Stimulated activated CD8-positive, alpha-beta memory T cell treated with anti-CD3 and anti-CD28 coated beads, Interleukin-15, amount 100 ng/mL, for 48 hours (primary cell): ENCODE data around the gene BTRC.
A peak's percentile ranks its signal among the peaks of the same experiment; 100 is the strongest.
"Not testable (repeated sequence)": the region's sequence is repeated elsewhere in the genome, so short reads cannot be mapped to it uniquely, and the experiment has no call there.

Experiments
- DNase-seq, 2 donors: peaks; one replicate each; pipeline ENCODE4 v3.0.0-alpha.2; 2020; ENCODE audit warnings: low read depth in 2 of 2

Gene BTRC

DNA sequence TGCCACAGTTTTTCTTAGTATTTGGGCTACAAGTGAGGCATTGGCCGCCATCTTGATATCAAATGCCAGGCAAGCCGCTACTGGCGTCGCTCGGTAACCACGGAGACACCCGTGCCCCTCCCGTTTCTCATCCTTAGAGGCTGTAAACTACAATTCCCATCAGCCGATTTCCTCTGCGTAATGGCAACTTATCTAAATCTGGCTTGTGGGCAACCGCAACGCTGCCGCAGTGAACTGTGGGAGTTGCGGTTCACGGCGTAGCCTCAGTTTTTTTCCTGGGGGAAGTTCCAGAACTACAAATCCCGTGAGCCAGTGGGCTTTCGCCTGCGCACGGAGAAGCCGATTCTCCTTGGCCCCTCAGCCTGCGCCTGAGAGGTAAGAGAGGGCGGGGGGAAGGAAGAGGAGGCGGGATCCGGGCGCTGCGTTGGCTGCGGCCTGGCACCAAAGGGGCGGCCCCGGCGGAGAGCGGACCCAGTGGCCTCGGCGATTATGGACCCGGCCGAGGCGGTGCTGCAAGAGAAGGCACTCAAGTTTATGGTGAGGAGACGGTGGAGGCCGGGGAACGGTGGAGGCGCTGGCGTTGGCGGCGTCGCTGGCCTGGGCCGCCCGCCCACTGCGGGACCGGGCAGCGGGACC lies at the start of gene BTRC:
Gene BTRC (plus strand): TSS at position 474 of the 636 bp plus-strand sequence. CDS start 16 bp downstream, at position 490.
- peak; percentile 92 to 94 for DNase-seq

DNA sequence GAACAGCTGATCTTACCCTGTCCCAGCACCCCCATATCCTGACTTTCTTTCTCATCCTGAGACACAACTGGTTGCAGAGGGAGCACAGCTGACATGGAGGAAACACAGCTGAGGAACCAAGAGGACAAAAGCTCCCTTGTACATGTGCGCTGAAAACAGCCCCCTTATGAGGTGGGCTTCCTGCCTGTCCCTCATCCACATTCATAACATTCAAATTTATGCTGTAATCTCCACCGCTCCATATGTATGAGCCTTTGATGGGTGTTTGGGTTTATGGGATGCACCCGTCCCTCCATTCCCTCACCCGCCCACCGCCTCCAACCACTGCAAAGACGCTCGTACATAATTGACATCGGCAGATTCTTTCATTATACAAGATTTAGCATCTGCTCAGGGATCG lies 49.6 kb upstream of the BTRC start:
- DNase-seq: no peak

DNA sequence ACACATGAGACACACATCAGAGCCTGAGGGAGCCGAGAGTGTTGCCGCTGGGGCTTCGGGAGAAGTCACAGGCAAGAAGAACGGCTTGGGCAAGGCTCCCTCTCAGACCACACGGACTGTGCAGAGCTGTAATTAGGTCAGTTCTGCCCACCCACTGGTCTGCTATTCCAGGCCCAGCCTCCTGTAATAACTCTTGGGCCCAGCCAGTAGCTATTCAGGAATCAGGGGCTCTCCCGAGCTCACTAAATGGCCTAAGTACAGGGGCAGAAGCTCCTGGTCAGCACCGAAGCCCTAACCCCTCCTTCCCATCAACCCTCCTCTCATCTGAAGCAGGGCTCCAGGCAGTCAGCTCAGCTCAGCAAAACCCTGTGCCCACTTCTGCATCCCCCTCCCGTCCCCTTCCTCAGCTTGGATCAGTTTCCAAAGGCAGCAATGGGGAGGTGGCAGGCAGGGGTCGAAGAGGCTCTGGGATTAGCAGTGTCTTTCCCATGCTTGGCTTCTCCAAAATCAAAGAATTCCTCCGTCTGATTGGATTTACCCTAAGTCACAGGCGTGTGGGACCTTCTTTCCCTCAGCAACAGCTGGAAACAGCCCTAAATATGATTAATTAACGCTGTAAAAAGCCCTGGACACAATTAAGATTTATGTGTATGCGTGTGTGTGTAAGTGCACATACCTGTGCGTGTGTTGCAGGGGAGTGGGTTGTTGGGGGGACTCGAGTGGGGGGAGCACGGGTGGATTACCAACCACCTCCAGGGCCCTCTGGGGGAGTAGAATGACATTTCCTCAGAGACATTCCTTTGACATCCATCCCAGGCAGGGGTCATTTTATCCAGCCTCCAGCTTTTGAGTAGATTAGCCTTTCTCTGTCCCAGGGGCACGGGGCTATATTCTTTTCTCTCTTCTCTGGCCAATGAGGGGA lies 48.4 kb upstream of the BTRC start:
- DNase-seq: no peak

DNA sequence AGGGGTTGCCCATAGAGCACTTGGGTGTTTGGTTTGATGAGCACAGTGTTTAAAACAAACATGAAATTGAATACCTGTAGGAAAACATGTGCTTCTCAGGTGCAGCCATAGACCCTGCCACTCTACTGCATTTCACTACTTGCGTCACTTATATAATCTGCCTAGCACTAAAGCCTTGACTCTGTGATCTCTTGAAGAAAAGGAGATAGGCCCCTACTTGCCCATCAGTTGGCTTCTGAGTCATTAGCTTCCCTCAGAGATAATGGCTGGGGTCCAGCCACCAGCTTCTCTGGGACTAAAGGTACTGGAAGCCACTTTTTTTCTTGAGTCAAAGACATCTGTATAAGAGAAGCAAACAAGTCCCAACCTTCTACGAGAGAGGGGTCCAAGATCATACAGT lies 45.9 kb upstream of the BTRC start:
- no peak for DNase-seq

DNA sequence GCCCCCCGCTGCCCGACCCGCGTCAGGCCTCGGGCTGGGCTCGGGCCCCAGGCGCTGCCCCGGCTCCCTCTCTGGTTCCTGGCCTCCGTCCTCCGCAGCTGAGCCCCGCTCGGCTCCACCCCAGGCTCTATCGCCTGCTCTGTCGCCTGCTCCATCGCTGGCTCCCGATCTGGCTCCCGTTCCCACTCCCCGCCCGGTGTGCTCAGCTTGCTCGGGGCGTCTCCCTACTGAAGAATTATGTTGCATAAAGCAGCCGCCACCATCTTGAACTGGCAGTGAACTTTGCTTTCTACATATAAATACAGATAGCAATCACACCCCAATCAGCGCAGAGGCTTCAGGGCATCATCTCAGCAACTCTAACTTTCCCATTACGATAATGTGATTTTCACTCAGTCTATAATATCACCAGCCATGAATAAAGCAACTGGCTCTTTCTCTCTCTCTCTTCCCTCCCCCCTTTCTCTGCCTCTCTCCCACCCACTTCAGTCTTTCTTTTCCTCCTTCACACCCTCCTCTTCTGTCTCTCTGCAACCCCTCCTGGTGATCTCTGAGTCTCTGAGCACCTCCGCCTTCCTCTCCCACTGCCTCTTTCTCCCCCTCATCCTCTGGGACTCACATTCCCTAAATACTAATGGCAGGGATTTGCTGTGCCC lies 43.3 kb upstream of the BTRC start:
- no peak for DNase-seq

DNA sequence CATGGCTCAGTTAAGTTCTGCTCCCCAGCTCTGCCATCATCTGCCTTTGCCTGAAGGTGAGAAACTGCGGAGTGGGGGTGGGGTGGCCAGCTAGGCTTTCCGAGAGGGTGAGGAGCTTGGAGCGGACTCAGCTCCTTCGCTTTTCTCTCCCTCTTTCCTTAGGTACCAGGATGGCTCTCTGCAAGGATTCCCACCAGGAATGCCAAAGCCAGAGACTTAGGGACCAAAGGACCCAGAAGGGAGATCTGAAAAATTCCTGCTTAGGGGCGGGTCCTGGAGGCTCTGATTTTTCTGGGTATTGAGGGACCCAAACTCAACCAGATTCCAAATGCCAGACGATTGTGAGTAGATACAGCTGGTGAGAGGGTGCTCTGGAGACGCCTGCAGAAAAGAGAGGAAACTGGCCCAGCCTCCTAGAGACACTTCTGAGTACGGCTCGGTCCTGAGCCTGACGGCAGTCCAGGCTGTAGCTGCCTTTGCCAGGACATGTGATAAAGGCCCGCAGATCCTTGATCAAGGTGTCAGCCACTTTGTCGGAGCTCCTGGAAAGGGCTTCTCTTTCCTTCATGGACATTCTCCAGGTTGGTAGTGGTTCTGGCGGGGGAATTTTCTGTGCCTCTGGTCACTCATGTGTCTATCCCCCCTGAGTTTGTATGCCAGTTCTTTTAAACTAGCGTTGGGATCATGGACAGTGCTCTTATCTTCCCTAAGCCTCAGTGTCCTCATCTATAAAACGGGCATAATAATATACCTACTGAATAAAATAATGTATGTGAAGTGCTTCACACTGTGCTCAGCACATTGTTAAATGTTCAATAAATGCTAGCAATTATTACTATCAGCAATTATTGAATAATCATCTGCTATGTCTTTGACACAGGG lies 42.5 kb upstream of the BTRC start:
- DNase-seq: no peak

DNA sequence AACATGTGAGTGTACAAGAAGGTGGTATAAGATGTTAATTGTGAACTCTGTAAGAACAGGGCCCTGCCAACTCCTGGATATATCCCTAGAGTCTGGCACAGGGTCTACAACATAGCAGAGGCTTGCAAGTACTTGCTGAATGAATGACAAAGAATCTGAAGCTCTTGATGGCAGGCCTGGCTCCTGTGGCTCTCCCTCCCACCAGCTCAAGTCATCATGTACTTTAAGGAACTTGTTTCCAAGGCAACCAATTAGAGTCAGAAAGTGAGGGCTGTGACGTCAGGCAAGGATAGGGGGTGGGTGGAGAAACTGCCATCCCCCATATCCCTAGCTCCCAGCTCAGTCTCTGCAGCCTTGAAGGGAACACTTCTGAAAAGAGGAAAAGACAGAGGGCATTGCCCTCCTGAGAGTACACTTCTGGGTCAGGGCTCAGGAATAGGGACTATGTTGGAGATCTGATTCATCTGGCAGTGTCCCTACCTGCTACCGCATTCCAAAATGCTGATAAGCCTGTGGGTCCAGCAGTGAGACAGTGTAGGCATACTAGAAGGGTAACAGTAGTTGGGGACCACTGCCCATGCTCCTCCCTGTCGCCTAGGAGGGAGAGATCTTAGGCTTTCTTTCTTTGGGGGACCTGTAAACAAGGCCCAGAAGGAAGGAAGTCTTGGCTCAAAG lies 34.6 kb upstream of the BTRC start:
- no peak for DNase-seq

DNA sequence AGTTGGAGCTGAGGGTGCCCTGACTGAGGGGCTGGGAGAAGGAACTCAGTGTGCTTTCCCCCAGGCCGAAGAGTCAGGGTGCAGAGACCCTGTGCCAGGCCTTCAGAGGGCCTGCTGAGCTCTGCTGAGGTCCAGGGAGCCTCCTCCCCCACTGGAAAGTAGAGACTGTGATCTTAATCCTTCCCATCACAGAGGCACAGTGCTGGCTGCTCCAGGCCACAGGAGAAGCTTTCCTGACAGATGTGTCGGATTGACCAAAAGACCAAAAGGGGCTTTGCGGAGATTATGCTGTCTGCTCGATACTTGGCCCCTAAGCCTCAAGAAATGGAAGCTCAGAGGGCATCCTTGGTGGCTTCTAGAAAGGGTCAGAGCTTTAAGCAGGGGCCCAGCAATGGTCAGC lies 32.9 kb upstream of the BTRC start:
- no peak for DNase-seq

DNA sequence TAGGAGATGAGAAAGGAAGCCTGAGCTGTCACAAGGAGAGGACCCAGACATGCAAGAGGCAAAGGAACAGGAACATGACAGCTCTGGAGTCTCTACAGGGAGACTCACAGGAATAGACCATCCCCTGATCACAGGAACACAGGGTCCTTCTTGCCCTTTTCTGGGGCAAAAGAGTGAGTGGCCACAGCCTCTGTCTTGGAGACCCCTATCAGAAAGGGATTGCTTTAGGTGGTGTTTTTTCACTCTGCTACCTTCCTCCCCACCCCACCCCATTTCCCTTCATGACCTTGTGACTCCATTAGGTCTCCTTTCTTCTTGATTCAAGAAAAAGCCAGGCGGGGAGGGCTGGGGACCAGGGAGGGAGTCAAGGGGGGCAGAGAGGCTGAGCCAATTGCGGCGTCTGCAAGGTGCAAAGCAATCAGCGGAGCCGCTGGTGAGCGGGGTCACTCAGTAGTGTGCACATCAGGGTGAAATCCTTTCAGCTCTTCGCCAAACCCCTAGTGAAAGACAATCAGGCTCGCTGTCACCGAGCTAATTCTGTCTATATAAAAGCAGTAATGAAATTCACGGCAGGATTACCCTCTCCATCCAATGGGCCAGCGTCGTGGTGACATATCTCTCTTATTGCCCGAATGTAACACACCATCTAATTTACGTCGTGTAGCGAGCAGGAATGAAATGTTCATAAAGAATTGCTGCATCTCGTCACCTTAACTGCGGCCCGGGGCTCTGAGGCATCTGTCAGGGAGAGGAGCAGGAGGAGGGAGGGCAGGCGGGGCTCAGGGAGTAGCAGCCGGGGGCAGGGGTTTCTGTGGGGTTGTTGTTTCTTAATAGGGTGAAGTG lies 31.5 kb upstream of the BTRC start:
- no peak for DNase-seq

DNA sequence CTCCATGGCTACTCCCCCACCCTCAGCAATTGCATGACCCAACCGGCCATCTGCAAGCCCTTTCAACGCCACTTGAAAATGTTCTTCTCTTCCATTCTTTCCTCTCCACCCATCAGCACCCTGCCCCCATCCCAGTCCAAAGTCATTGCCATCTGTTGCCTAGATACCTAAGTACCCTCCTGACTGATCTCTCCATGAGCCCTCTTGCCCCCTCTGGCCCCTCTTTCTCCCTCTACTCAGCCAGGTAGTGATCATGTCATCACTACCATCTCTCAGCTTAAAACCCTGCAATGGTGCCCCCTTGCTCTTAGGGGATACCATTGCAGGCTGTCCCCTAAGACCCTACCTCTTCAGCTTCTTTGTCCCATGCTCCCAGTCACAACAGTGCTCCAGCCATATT lies 30.5 kb upstream of the BTRC start:
- no peak for DNase-seq

DNA sequence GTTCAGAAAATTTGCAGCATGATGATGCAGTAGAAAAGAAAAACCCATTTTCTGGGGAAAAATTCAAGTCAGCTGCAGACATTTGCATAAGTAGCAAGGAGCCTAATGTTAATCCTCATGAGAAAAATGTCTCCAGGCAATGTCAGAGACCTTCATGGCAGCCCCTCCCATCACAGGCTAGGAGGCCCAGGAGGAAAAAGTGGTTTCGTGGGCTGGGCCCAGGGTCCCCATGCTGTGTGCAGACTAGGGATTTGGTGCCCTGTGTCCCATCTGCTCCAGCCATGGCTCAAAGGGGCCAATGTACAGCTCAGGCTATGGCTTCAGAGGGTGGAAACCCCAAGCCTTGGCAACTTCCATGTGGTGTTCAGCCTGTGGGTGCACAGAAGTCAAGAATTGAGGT lies 26.5 kb upstream of the BTRC start:
- not testable (repeated sequence) for DNase-seq

DNA sequence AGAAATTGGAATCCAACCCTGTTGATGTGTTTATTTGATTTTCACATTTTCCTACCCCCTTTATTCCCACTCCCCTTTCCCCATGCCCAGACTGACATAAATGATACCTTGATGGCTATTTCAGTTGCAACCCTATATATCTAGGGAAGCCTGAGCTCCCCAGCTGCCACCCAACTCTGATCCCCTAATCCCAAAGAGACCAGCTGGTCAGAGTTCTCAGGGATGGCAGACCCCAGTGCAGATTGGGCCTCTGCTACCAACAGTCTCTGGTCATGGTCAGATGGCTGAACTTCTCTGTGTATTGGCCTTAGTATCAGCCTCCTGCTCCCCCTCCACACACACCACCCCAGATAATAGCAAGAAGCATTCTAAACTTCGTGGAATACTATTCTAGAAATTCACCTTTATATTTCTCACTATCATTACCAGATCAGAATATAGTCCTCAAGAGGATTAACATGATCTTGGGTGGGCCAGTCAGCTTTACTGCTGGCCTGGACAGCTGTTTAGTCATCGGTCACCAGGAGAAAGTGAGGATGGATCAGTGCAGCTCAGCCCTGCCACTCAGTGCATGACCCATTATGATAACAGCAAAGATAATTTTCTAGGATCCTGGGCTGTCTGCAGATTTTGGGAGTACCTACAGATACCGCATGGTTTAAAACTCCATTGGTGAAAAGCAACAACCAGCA lies 24.5 kb upstream of the BTRC start:
- no peak for DNase-seq

DNA sequence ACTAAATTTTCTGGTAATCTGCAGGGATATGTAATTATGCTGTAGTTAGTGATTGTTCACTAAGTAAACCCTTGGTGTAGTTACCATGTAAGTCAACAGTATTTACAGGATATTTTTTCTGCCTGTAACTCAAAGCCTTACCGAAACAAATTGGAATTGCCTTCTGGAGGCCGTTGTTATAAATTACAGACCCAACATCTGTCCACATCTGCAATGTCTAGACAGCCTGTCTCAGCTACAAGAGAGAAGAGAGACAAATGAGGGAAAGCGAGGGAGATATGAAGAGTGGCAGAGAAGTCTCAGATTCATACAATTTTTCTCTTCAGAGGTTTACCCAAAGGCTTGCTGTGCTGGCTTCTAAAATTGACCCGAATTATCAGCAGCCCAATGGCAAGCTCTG lies 23.7 kb upstream of the BTRC start:
- DNase-seq: no peak

DNA sequence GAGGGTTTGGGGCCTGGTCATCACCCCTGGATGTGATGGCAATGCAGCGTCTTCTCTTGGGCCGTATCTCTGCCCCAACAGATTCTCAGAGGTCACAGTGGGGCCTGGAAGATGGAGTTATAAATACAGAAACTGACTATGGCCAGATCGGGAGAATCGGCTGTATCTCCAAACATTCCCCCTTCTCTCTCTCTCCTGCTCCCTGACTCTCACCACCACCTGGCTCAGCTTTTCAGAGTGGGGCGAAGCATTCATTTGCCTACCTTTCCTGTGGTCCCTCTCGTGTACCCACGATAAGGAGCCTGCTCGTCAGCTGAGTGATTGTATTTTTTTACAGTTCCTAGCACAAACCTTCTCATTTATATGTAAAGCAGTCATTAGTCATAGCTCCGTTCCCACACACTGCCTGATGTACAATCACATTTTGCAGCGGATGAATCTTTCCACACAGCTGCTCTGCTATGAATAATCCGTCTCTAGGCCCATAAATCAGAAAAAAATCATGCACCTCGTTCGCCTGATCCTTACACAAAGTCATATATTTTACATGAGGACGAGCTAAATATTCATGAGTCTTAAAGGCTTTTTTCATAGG lies 23.2 kb upstream of the BTRC start:
- no peak for DNase-seq

DNA sequence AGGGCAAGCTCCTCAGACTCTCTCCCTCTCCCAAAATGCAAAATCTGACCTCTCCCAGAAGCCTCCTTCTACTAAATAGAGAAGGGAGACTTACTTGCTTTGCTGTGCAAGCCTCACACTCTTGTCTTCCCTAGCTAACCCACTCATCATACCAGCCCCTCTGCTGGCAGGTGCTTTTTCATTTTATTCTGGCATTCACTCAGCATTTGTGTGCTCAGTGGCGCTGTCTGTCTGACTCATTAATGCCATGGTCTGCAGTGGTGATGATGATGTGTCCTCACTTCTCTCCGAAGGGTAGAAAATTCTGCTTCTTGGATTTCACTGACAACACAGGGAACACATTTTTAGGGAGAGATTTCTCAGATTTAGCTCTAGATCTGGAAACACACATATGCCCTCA lies 22.0 kb upstream of the BTRC start:
- DNase-seq: no peak

DNA sequence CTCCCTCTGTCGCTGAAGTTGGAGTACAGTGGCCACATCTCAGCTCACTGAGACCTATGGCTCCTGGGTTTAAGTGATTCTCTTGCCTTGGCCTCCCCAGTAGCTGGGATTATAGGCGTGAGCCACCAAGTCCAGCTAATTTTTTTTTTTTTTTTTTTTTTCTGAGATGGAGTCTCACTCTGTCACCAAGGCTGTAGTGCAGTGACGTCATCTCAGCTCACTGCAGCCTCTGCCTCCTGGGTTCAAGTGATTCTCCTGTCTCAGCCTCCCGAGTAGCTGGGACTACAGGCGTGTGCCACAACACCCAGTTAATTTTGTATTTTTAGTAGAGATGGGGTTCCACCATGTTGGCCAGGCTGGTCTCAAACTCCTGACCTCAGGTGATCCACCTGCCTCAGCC lies 19.7 kb upstream of the BTRC start:
- not testable (repeated sequence) for DNase-seq

DNA sequence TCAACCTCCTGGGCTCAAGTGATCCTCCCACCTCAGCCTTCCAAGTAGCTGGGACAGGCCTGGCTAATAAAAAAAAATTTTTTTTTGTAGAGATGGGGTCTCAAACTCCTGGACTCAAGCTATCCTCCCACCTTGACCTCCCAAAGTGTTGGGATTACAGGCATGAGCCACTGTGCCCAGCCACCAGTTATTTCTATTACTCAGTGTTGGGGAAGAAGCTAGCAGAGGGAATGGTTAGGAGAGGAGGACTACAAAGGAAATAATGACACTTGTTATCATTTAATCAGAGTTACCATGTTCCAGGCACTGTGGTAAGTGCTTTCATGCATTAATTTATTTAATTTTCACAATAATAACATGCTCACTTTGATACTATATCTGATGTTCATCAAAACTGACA lies 17.6 kb upstream of the BTRC start:
- no peak for DNase-seq

DNA sequence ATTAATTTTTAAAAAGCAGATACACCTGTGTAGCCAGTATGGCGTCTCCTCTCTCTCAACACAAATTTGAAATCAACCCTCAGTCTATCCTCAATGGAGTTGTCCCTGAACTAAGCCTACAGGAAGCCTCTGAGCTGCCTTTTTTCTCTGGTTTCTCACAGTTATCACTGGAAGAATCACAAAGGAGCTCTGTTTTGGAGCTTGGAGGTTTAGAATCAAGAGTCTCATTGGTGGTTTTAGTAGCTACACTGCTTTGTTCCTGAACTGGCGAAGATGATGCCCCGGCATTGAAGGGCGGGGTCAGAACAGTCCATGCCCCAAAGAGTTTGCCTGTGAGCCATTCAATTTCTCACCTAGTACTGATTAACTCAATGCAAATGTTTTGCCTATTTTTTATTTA lies 16.1 kb upstream of the BTRC start:
- DNase-seq: no peak

DNA sequence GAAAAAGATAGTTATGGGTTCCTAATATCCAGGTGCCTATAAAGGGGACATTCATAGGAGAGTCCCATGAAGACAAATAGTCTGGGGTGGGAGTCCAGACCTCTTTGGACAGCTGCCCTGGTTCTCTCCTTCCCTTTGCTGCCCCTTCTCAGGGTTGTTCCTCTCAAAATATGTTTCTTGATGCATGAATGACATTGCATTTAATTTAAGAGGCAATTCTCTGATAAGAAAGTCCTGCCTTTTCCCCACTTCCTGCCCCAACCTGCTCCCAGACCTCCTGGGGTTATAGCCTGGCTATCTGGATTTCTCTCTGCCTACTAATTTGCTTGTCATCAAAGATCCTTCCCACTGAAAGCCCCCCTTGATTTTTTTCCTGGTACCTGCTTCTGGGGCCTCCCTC lies 12.5 kb upstream of the BTRC start:
- no peak for DNase-seq
